Endothelial cell of umbilical vein (primary cell): ENCODE measurements around the gene IQGAP2. TPM values are rescaled to one million over a fixed set of nuclear protein-coding genes. Genes with fewer than 3 reads are reported as not detected.

ENCODE experiments used
- BruUV-seq: library from RNA; stranded (reverse); fragments of 400-500 nt; replicated peaks from 2 replicates; lab custom pipeline; 2021; lab: Mats Ljungman, UMichigan
- CTCF ChIA-PET: fragments of 300-600, 350-600 bp; sonication (Branson Sonifier 250); formaldehyde crosslinking; loops from one replicate; lab custom pipeline; 2021; ENCODE audit warnings: antibody characterized with exemption, inconsistent platforms; lab: Charles Lee
- POLR2A ChIA-PET: fragments of 300-600, 350-600 bp; sonication (Branson Sonifier 250); formaldehyde crosslinking; loops from one replicate; lab custom pipeline; 2021; ENCODE audit warnings: antibody characterized with exemption, inconsistent platforms; lab: Charles Lee
- DNase-seq: peaks from one replicate; pipeline ENCODE4 v3.0.0-alpha.2; 2011; ENCODE audit warnings: low read depth, low spot score
- FAIRE-seq: peaks from 2 replicates; lab custom pipeline; 2011; peaks lifted over from hg19 to GRCh38; lab: Jason Lieb, UNC
- H2AFZ ChIP-seq: 2 replicates; pipeline ENCODE4 v1.6.0; 2012; ENCODE audit warnings: low read depth, low read length, control low read depth, inconsistent platforms
- H3K27ac ChIP-seq: 2 replicates; pipeline ENCODE4 v1.5.1; 2011; ENCODE audit warnings: low read depth, mild to moderate bottlenecking, control low read depth, low read length, moderate library complexity; ENCODE audit not compliant: insufficient read depth
- H3K27me3 ChIP-seq, 2 experiments: 2 replicates each; pipeline versions ENCODE4 v1.6.0 to v1.6.1; 2011; ENCODE audit warnings: low read length in 2 of 2, mixed read lengths in 1 of 2; ENCODE audit not compliant: control insufficient read depth in 2 of 2, insufficient read depth in 2 of 2
- H3K36me3 ChIP-seq, 2 experiments: 2 replicates in 1 of 2; 3 replicates in 1 of 2; pipeline ENCODE4 v1.5.1; 2011; ENCODE audit warnings: low read length in 2 of 2, mild to moderate bottlenecking in 1 of 2, moderate library complexity in 1 of 2; ENCODE audit not compliant: control insufficient read depth in 2 of 2, insufficient read depth in 2 of 2; ENCODE audit errors: extremely low read depth in 1 of 2
- H3K4me1 ChIP-seq: 3 replicates; pipeline ENCODE4 v1.5.1; 2011; ENCODE audit warnings: mild to moderate bottlenecking, low read length; ENCODE audit not compliant: control insufficient read depth, insufficient read depth; ENCODE audit errors: extremely low read depth
- H3K4me2 ChIP-seq: 2 replicates; pipeline ENCODE4 v1.6.1; 2011; ENCODE audit warnings: low read length, control low read depth, mixed read lengths; ENCODE audit not compliant: insufficient read depth
- H3K4me3 ChIP-seq, 3 experiments: fragments of 200-600 bp in 1 of 3; sonication (generic), shearing (Covaris generic) in 1 of 3; replicated peaks in 1 of 3; 2 replicates each; pipeline ENCODE4 v1.5.1; 2011 to 2016; ENCODE audit warnings: control low read depth in 3 of 3, low read length in 3 of 3, mild to moderate bottlenecking in 2 of 3, inconsistent platforms in 1 of 3, low read depth in 1 of 3, moderate library complexity in 1 of 3; ENCODE audit not compliant: insufficient read depth in 1 of 3
- H3K79me2 ChIP-seq: 2 replicates; pipeline ENCODE4 v1.6.0; 2012; ENCODE audit warnings: low read length, inconsistent platforms; ENCODE audit not compliant: control insufficient read depth, insufficient read depth
- H3K9ac ChIP-seq: replicated peaks from 2 replicates; pipeline ENCODE3; 2011; ENCODE audit warnings: low read length, control low read depth; ENCODE audit not compliant: insufficient read depth; ENCODE audit errors: extremely low read depth
- H3K9me1 ChIP-seq: replicated peaks from 3 replicates; pipeline ENCODE4 v1.6.0; 2011; ENCODE audit warnings: mild to moderate bottlenecking, low read length; ENCODE audit not compliant: control insufficient read depth, insufficient read depth; ENCODE audit errors: extremely low read depth
- H3K9me3 ChIP-seq: replicated peaks from 2 replicates; pipeline ENCODE4 v1.5.1; 2012; ENCODE audit warnings: low read length, inconsistent platforms; ENCODE audit not compliant: control insufficient read depth, insufficient read depth
- H4K20me1 ChIP-seq: replicated peaks from 2 replicates; pipeline ENCODE3; 2011; ENCODE audit warnings: mild to moderate bottlenecking, low read length; ENCODE audit not compliant: control insufficient read depth, insufficient read depth; ENCODE audit errors: extremely low read depth
- CTCF ChIP-seq, 2 donors: IDR thresholded peaks; 1 replicate in 1 of 2; 2 replicates in 1 of 2; pipeline ENCODE4 v1.5.1; 2011; ENCODE audit warnings: low read length in 2 of 2, mild to moderate bottlenecking in 2 of 2, moderate library complexity in 2 of 2, control low read depth in 1 of 2, inconsistent platforms in 1 of 2, low read depth in 1 of 2; ENCODE audit not compliant: insufficient read depth in 1 of 2; ENCODE audit errors: extremely low read depth in 1 of 2
- EZH2 ChIP-seq: IDR thresholded peaks from 2 replicates; pipeline ENCODE4 v1.6.1; 2012; ENCODE audit warnings: borderline replicate concordance, low read depth, mild to moderate bottlenecking, moderate library complexity, low read length, inconsistent platforms; ENCODE audit not compliant: severe bottlenecking
- FOS ChIP-seq: IDR thresholded peaks from 2 replicates; pipeline ENCODE4 v1.6.1; 2011; ENCODE audit warnings: mild to moderate bottlenecking, low read length, moderate library complexity, borderline replicate concordance; ENCODE audit not compliant: insufficient read depth
- GATA2 ChIP-seq: IDR thresholded peaks from 2 replicates; pipeline ENCODE4 v1.7.0; 2011; ENCODE audit warnings: low read depth, mild to moderate bottlenecking, moderate library complexity, mixed read lengths, low read length; ENCODE audit not compliant: insufficient read length, insufficient read depth
- JUN ChIP-seq: IDR thresholded peaks from 2 replicates; pipeline ENCODE4 v1.6.1; 2011; ENCODE audit warnings: borderline replicate concordance, low read depth; ENCODE audit not compliant: insufficient read length, insufficient read depth
- MYC ChIP-seq: IDR thresholded peaks from one replicate; pipeline ENCODE4 v1.6.1; 2011; ENCODE audit warnings: mild to moderate bottlenecking, low read depth, low read length
- POLR2A ChIP-seq: IDR thresholded peaks from 2 replicates; pipeline ENCODE4 v1.6.1; 2012; ENCODE audit warnings: low read depth, mild to moderate bottlenecking, control low read depth, low read length
- POLR2AphosphoS5 ChIP-seq: IDR thresholded peaks from 2 replicates; pipeline ENCODE4 v1.6.1; 2012; ENCODE audit warnings: low read depth, mild to moderate bottlenecking, control low read depth, low read length, moderate library complexity; ENCODE audit not compliant: insufficient read depth
- dilution Hi-C: fragments of 300-500 bp; cut with MboI; formaldehyde crosslinking; loops from one replicate; pipeline ENCODE4 v1.15.0; 2019; ENCODE audit warnings: low sequenced_read_pairs; ENCODE audit not compliant: extremely low pct_ligation_motif_present
- intact Hi-C: fragments of 100-400 bp; cut with micrococcal nuclease; formaldehyde crosslinking; loops from one replicate; pipeline ENCODE4 v1.10.0; 2022
- polyA plus RNA-seq, 4 experiments: library from polyadenylated mRNA; depleted of rRNA in 3 of 4; stranded (reverse) in 3 of 4; unstranded in 1 of 4; fragments of >200 nt; gene quantifications; 2 replicates each; pipeline versions ENCODE4 v1.2.1 to v1.2.3, GENCODE V29; 2011 to 2012; ENCODE audit warnings: missing spikeins in 1 of 4
- total RNA-seq: library from RNA; stranded (reverse); gene quantifications from 2 replicates; pipeline ENCODE4 v1.2.3, GENCODE V29; 2021
- TF ChIP-seq, protein P1 (sequence below): IDR thresholded peaks from 2 replicates; pipeline ENCODE4 v1.6.1; 2011; ENCODE audit not compliant: insufficient read depth, insufficient read length

Gene IQGAP2
- total and polyA plus RNA-seq, 2 donors (not counting 3 experiments of a cell fraction or from before 2014, with no cell fraction given): 4.5 to 4.7 TPM

GRCh38 chr5:76565009-76565408, 161.9 kb downstream of the IQGAP2 start:
- H3K4me3 ChIP-seq: no peak overlapping the region
- CTCF ChIA-PET: no interaction called here
- H3K4me1 ChIP-seq: no peaks in the 10 kb centered on the region
- no peaks in the 10 kb centered on the region for H3K36me3 ChIP-seq
- dilution Hi-C loops (no loop called here), intact Hi-C loops (no loop called here)
- H3K4me2 ChIP-seq: no peak overlapping the region
- no peak for FAIRE-seq
- H3K9me3 ChIP-seq: no peaks in the 10 kb centered on the region
- no peak overlapping the region for H3K27ac ChIP-seq
- no peaks in the 10 kb centered on the region for H4K20me1 ChIP-seq
- H3K79me2 ChIP-seq: no peaks in the 10 kb centered on the region
- no peaks in the 10 kb centered on the region for H3K9me1 ChIP-seq
- peaks cover 5 to 7% of the 10 kb centered on the region in 2 experiments for H3K27me3 ChIP-seq
- H2AFZ ChIP-seq: no peak overlapping the region
- H3K9ac ChIP-seq: no peak overlapping the region
- POLR2A ChIA-PET: no interaction called here
- DNase-seq: no peak
- no TSS peak for BruUV-seq
- TF ChIP-seq MYC (no peak), POLR2A (no peak), GATA2 (no peak), POLR2AphosphoS5 (no peak), FOS (no peak), JUN (no peak), CTCF (IDR thresholded peaks at IDR 0.05; ENCODE audit: extremely low read depth in 1 of 2, insufficient read depth in 1 of 2, low read depth in 1 of 2, low read length in 2 of 2) (no peak), EZH2 (no peak)
- TF ChIP-seq, protein P1, sequence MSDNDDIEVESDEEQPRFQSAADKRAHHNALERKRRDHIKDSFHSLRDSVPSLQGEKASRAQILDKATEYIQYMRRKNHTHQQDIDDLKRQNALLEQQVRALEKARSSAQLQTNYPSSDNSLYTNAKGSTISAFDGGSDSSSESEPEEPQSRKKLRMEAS: no peak
